ENCODE results near the gene MEN1. TPM values are rescaled to one million over a fixed set of nuclear protein-coding genes. Genes with fewer than 3 reads are reported as not detected.

Gene MEN1
- total and polyA plus RNA-seq, 9 of the 15 experiments (the other 6 are each of a cell fraction or from before 2014, with no cell fraction given), result 3.4 to 57.2 (median 19.3) TPM

DNA sequence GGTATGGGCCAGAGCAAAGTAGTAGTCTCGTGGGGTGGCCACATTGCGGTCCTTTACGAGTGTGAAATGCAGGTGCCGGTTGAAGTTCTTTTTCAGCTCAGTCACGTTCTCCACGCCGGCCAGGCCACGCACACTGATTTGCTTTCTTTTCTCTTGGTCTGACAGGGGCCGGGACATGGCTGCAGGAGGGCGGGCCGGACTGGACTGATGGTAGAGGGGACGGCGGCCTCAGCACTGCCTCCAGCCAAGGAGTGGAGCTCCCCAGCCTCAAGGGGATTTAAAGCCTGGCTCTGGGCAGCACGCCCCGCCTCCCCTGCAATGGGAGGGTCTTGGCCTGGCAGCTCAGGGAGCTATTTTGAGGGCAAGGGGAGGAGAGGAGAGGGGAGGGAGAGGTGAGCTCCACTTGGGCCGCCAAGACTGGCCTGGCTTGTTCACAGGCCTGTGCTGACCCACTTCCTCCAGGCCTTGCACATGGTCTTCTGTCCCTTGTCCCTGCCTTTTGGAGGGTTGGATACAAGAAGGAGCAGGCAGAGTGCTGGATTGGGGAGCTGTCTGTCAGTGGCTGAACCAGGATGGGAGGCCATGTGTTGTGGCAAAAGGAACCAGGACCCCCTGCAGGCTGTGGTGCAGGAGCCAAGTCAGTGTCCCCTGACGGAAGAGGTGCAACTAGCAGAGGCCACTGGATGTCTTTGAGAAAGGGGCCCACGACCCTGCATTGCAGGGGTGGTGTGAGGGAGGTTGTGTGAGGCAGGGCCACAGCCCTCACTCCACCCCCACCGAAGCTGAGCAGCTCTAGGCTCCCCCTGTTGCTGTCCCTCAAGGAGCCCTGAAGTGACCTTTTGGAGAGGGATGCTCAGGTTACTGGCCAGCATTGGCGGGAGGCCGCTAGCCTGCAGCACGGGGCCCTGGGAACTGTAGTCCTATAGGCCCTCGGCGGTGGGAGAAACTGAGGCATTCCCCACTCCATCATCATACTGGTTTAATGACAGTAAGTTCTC, 50.3 kb downstream of the MEN1 start, which contains the start of gene PYGM:
Gene PYGM (minus strand): TSS at position 253 of the 998 bp plus-strand sequence. CDS start 76 bp downstream, at position 177.
- CTCF ChIA-PET (ENCODE audit: low intra/inter-chr PET ratio), result no interaction called here
- WGBS (ENCODE audit: insufficient coverage, low coverage, missing lambda C conversion rate), result 69% methylated on average over 24 of the region's 24 CpGs
- Histone ChIP-seq H3K9me1 (ENCODE audit: control insufficient read depth, insufficient read depth, low read length) (peaks cover 6% of the 10 kb centered on the region), H3K9me3 (replicated peaks; ENCODE audit: control insufficient read depth, insufficient read depth, low read depth, low read length) (no peaks in the 10 kb centered on the region), H3K27ac (ENCODE audit: extremely low read depth, low read depth, low read length) (no peak within 1 kb of the TSS), H3K4me2 (ENCODE audit: insufficient read depth, low read length) (no peak within 1 kb of the TSS), H2AFZ (ENCODE audit: low read depth, low read length) (no peak within 1 kb of the TSS), H3K9ac (ENCODE audit: insufficient read depth in 1 of 2, low read depth in 2 of 2, low read length in 2 of 2) (peak within 1 kb of the TSS in 1 of 2 experiments; percentile 81; a peak in 2 of 4 replicates), H3K36me3 (ENCODE audit: control insufficient read depth, insufficient read depth, low read length) (peaks cover 32% of the 10 kb centered on the region; the same call in 2 of the 3 replicates), H3K27me3 (ENCODE audit: control insufficient read depth in 2 of 2, insufficient read depth in 2 of 2, low read length in 2 of 2) (no peaks in the 10 kb centered on the region), H3K79me2 (ENCODE audit: control insufficient read depth, insufficient read depth, low read length) (no peaks in the 10 kb centered on the region), H3K4me1 (replicated peaks in 1 of 2; ENCODE audit: control insufficient read depth in 2 of 2, insufficient read depth in 2 of 2, low read length in 2 of 2) (peaks cover 18 to 69% of the 10 kb centered on the region in 2 experiments), H4K20me1 (replicated peaks; ENCODE audit: control insufficient read depth, insufficient read depth, low read length) (peaks cover 24% of the 10 kb centered on the region), H3K4me3 (no peak within 1 kb of the TSS)
- DNase-seq (ENCODE audit: extremely low read depth in 1 of 4, low spot score in 3 of 4) (peak; percentile 36 to 55 (median 40)), ATAC-seq (peak; percentile 43), FAIRE-seq (no peak)
- BruUV-seq (replicated peaks), result no TSS peak
- intact Hi-C loops (cut with micrococcal nuclease), result no loop called here
- in situ Hi-C loops (cut with MboI), result no loop called here
- POLR2A ChIA-PET, result interaction anchor here (0.7 to 7.9 kb wide), 7 partner anchors 8 to 740 kb away, joined by 3 to 168 read pairs (median 5); partner anchors contain the start of gene SF1
- TF ChIP-seq SPI1 (IDR thresholded peaks at IDR 0.05; ENCODE audit: borderline replicate concordance, low read depth, low read length) (0 out of 2 replicates have a peak, but pooled peaks have one; percentile 8), MYNN (IDR thresholded peaks at IDR 0.05) (0 out of 2 replicates have a peak, but pooled peaks have one; percentile 39), MYNN (CRISPR knock-in tag; IDR thresholded peaks at IDR 0.05) (no peak), MAFF (IDR thresholded peaks at IDR 0.05; ENCODE audit: low read length) (no peak), POLR2G (IDR thresholded peaks at IDR 0.05; ENCODE audit: low read depth, low read length) (peak; percentile 66), NR2C2 (CRISPR knock-in tag; IDR thresholded peaks at IDR 0.05) (no peak), NR2C2 (tag; IDR thresholded peaks at IDR 0.05) (peak; percentile 36; the same call in 1 of the 2 replicates), ETV1 (tag; conservative IDR thresholded peaks at IDR 0.05; ENCODE audit: low read depth) (no peak), NFXL1 (CRISPR knock-in tag; IDR thresholded peaks at IDR 0.05) (no peak), KAT7 (CRISPR knock-in tag; IDR thresholded peaks at IDR 0.05; ENCODE audit: borderline replicate concordance) (no peak), HOXB6 (CRISPR knock-in tag; IDR thresholded peaks at IDR 0.05; ENCODE audit: borderline replicate concordance) (no peak), PRPF4 (IDR thresholded peaks at IDR 0.05; ENCODE audit: insufficient read depth, low read depth, low read length, poor library complexity, severe bottlenecking) (no peak), ZNF41 (CRISPR knock-in tag; conservative IDR thresholded peaks at IDR 0.05) (no peak), KLF6 (CRISPR knock-in tag; IDR thresholded peaks at IDR 0.05; ENCODE audit: borderline replicate concordance) (no peak), MAX (CRISPR knock-in tag; IDR thresholded peaks at IDR 0.05) (0 out of 2 replicates have a peak, but pooled peaks have one; percentile 1), SNRNP70 (optimal IDR thresholded peaks at IDR 0.05; ENCODE audit: low read depth, low read length) (peak; percentile 6), ZBTB1 (CRISPR knock-in tag; IDR thresholded peaks at IDR 0.05; ENCODE audit: borderline replicate concordance, low read depth) (no peak)
- TF ChIP-seq, protein P1, sequence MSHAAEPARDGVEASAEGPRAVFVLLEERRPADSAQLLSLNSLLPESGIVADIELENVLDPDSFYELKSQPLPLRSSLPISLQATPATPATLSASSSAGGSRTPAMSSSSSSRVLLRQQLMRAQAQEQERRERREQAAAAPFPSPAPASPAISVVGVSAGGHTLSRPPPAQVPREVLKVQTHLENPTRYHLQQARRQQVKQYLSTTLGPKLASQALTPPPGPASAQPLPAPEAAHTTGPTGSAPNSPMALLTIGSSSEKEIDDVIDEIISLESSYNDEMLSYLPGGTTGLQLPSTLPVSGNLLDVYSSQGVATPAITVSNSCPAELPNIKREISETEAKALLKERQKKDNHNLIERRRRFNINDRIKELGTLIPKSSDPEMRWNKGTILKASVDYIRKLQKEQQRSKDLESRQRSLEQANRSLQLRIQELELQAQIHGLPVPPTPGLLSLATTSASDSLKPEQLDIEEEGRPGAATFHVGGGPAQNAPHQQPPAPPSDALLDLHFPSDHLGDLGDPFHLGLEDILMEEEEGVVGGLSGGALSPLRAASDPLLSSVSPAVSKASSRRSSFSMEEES (CRISPR knock-in tag; IDR thresholded peaks at IDR 0.05), result no peak
- TF ChIP-seq, protein P2, sequence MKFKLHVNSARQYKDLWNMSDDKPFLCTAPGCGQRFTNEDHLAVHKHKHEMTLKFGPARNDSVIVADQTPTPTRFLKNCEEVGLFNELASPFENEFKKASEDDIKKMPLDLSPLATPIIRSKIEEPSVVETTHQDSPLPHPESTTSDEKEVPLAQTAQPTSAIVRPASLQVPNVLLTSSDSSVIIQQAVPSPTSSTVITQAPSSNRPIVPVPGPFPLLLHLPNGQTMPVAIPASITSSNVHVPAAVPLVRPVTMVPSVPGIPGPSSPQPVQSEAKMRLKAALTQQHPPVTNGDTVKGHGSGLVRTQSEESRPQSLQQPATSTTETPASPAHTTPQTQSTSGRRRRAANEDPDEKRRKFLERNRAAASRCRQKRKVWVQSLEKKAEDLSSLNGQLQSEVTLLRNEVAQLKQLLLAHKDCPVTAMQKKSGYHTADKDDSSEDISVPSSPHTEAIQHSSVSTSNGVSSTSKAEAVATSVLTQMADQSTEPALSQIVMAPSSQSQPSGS (CRISPR knock-in tag; IDR thresholded peaks at IDR 0.05), result no peak
